Activated T-cell treated with anti-CD3 and anti-CD28 coated beads for 48 hours (primary cell): ENCODE measurements around the gene RIPOR3.
"Not testable (repeated sequence)": the region's sequence is repeated elsewhere in the genome, so short reads cannot be mapped to it uniquely, and the experiment has no call there.

Experiments
- DNase-seq: peaks from one replicate; pipeline ENCODE4 v3.0.0-alpha.2; 2020; ENCODE audit warnings: low read depth

Gene RIPOR3

GRCh38 chr20:50679753-50680104, 11.6 kb downstream of the RIPOR3 start:
- no peak for DNase-seq

- DNase-seq, result no peak
These were observed 13.0 kb downstream of the RIPOR3 start for GRCh38 chr20:50678169-50678898.

- no peak for DNase-seq
These were observed 14.5 kb downstream of the RIPOR3 start for GRCh38 chr20:50676858-50677257.

GRCh38 chr20:50676377-50676731, 15.0 kb downstream of the RIPOR3 start:
- DNase-seq, result not testable (repeated sequence)

GRCh38 chr20:50675671-50676376, 15.5 kb downstream of the RIPOR3 start:
- DNase-seq, result no peak

- DNase-seq, result no peak
These were observed 17.1 kb downstream of the RIPOR3 start for GRCh38 chr20:50674138-50674825.

GRCh38 chr20:50673466-50674137, 17.7 kb downstream of the RIPOR3 start:
- DNase-seq, result no peak

GRCh38 chr20:50673146-50673465, 18.2 kb downstream of the RIPOR3 start:
- DNase-seq, result no peak

- DNase-seq, result no peak
These were observed 18.8 kb downstream of the RIPOR3 start for GRCh38 chr20:50672400-50673145.

- no peak for DNase-seq
These were observed 19.7 kb downstream of the RIPOR3 start for GRCh38 chr20:50671626-50672025.

GRCh38 chr20:50671010-50671409, 20.3 kb downstream of the RIPOR3 start:
- not testable (repeated sequence) for DNase-seq

- no peak for DNase-seq
These were observed 21.0 kb downstream of the RIPOR3 start for GRCh38 chr20:50670126-50670862.

- DNase-seq, result no peak
These were observed 22.5 kb downstream of the RIPOR3 start for GRCh38 chr20:50668798-50669197.

- DNase-seq, result no peak
These were observed 23.0 kb downstream of the RIPOR3 start for GRCh38 chr20:50668326-50668725.

GRCh38 chr20:50666709-50667298, 24.5 kb downstream of the RIPOR3 start:
- DNase-seq, result no peak

- DNase-seq, result no peak
These were observed 27.1 kb downstream of the RIPOR3 start for GRCh38 chr20:50664254-50664653.

- no peak for DNase-seq
These were observed 28.1 kb downstream of the RIPOR3 start for GRCh38 chr20:50663095-50663821.

GRCh38 chr20:50659975-50660670, 31.2 kb downstream of the RIPOR3 start:
- no peak for DNase-seq

- DNase-seq, result no peak
These were observed 32.5 kb downstream of the RIPOR3 start for GRCh38 chr20:50658804-50659380.
